H9 (cell line): Measurements from ENCODE around the gene UBE2L3. TPM values are rescaled to one million over a fixed set of nuclear protein-coding genes. Genes with fewer than 3 reads are reported as not detected.

ENCODE experiments used
- DNase-seq: peaks from one replicate; pipeline ENCODE4 v3.0.0-alpha.2; 2017
- H2AFZ ChIP-seq: one replicate; pipeline ENCODE4 v1.6.1; 2013; ENCODE audit warnings: mild to moderate bottlenecking, low read length, control low read depth, moderate library complexity
- H2AK5ac ChIP-seq: 2 replicates; pipeline ENCODE4 v1.6.1; 2013; ENCODE audit warnings: low read length, control low read depth, mixed read lengths; ENCODE audit not compliant: insufficient read length
- H2BK120ac ChIP-seq: one replicate; pipeline ENCODE4 v1.6.1; 2013; ENCODE audit warnings: low read depth, mild to moderate bottlenecking, low read length, control low read depth, inconsistent platforms; ENCODE audit not compliant: poor library complexity, severe bottlenecking
- H2BK12ac ChIP-seq: 2 replicates; pipeline ENCODE4 v1.6.1; 2013; ENCODE audit warnings: low read length, control low read depth, mixed read lengths, low read depth; ENCODE audit not compliant: insufficient read length
- H2BK15ac ChIP-seq: 2 replicates; pipeline ENCODE4 v1.6.1; 2013; ENCODE audit warnings: low read depth, low read length, control low read depth
- H2BK20ac ChIP-seq: one replicate; pipeline ENCODE4 v1.6.1; 2013; ENCODE audit warnings: low read depth, mild to moderate bottlenecking, low read length, control low read depth, inconsistent platforms; ENCODE audit not compliant: poor library complexity, severe bottlenecking
- H2BK5ac ChIP-seq: 2 replicates; pipeline ENCODE4 v1.6.1; 2013; ENCODE audit warnings: low read length, control low read depth, mixed read lengths; ENCODE audit not compliant: insufficient read length
- H3K14ac ChIP-seq: 2 replicates; pipeline ENCODE4 v1.6.1; 2013; ENCODE audit warnings: low read length, control low read depth; ENCODE audit not compliant: insufficient read depth
- H3K18ac ChIP-seq: 2 replicates; pipeline ENCODE4 v1.6.1; 2013; ENCODE audit warnings: low read depth, mild to moderate bottlenecking, mixed read lengths, low read length, control low read depth; ENCODE audit not compliant: insufficient read length
- H3K23ac ChIP-seq: 2 replicates; pipeline ENCODE4 v1.6.1; 2013; ENCODE audit warnings: low read length, control low read depth, mixed read lengths, low read depth; ENCODE audit not compliant: insufficient read length
- H3K23me2 ChIP-seq: 2 replicates; pipeline ENCODE4 v1.6.1; 2013; ENCODE audit warnings: low read depth, mild to moderate bottlenecking, mixed read lengths, low read length, control low read depth; ENCODE audit not compliant: insufficient read length, poor library complexity, severe bottlenecking
- H3K27ac ChIP-seq: 2 replicates; pipeline ENCODE4 v1.5.1; 2013; ENCODE audit warnings: low read length, control low read depth, mixed read lengths, low read depth; ENCODE audit not compliant: insufficient read length
- H3K27me3 ChIP-seq: 2 replicates; pipeline ENCODE4 v1.6.1; 2013; ENCODE audit warnings: low read length, control low read depth, inconsistent platforms; ENCODE audit not compliant: insufficient read depth
- H3K4ac ChIP-seq: 2 replicates; pipeline ENCODE4 v1.6.1; 2013; ENCODE audit warnings: low read depth, mild to moderate bottlenecking, control low read depth, inconsistent platforms, low read length, moderate library complexity
- H3K4me1 ChIP-seq: 2 replicates; pipeline ENCODE4 v1.6.1; 2013; ENCODE audit warnings: low read length, control low read depth, inconsistent platforms; ENCODE audit not compliant: insufficient read depth
- H3K4me2 ChIP-seq: 2 replicates; pipeline ENCODE4 v1.6.1; 2013; ENCODE audit warnings: low read length, control low read depth, mixed read lengths; ENCODE audit not compliant: insufficient read length, insufficient read depth
- H3K56ac ChIP-seq: 2 replicates; pipeline ENCODE4 v1.6.1; 2013; ENCODE audit warnings: low read depth, mild to moderate bottlenecking, mixed read lengths, low read length, control low read depth; ENCODE audit not compliant: insufficient read length
- H3K79me1 ChIP-seq: 2 replicates; pipeline ENCODE4 v1.6.1; 2013; ENCODE audit warnings: low read depth, mild to moderate bottlenecking, moderate library complexity, low read length, control low read depth, inconsistent platforms; ENCODE audit not compliant: insufficient read depth, poor library complexity, severe bottlenecking
- H3K79me2 ChIP-seq: 2 replicates; pipeline ENCODE4 v1.6.1; 2013; ENCODE audit warnings: low read length, control low read depth, inconsistent platforms; ENCODE audit not compliant: insufficient read depth
- H3K9ac ChIP-seq: 2 replicates; pipeline ENCODE4 v1.6.1; 2013; ENCODE audit warnings: low read length, control low read depth, mixed read lengths; ENCODE audit not compliant: insufficient read length; ENCODE audit errors: extremely low read depth
- H3K9me3 ChIP-seq: one replicate; pipeline ENCODE4 v1.6.1; 2013; ENCODE audit warnings: low read depth, low read length, inconsistent platforms; ENCODE audit not compliant: control insufficient read depth
- H3T11ph ChIP-seq: one replicate; pipeline ENCODE4 v1.6.1; 2013; ENCODE audit warnings: mild to moderate bottlenecking, low read length, control low read depth, inconsistent platforms
- H4K20me1 ChIP-seq: one replicate; pipeline ENCODE4 v1.6.1; 2013; ENCODE audit not compliant: control insufficient read depth, insufficient read length, insufficient read depth
- H4K5ac ChIP-seq: 2 replicates; pipeline ENCODE4 v1.6.1; 2013; ENCODE audit warnings: low read depth, mild to moderate bottlenecking, mixed read lengths, low read length, control low read depth; ENCODE audit not compliant: insufficient read length
- H4K8ac ChIP-seq: replicated peaks from 2 replicates; pipeline ENCODE4 v1.6.1; 2013; ENCODE audit warnings: low read length, control low read depth, mixed read lengths, low read depth; ENCODE audit not compliant: insufficient read length
- H4K91ac ChIP-seq: 2 replicates; pipeline ENCODE4 v1.6.1; 2013; ENCODE audit warnings: low read depth, mild to moderate bottlenecking, moderate library complexity, mixed read lengths, low read length, control low read depth; ENCODE audit not compliant: insufficient read length
- H3K27ac Mint-ChIP-seq, 3 experiments: 2 replicates in 2 of 3; 3 replicates in 1 of 3; pipeline ENCODE4 v1.8.0; 2020 to 2021; ENCODE audit warnings: mixed read lengths in 3 of 3, mild to moderate bottlenecking in 1 of 3, moderate library complexity in 1 of 3
- H3K27me3 Mint-ChIP-seq: 2 replicates; pipeline ENCODE4 v1.8.0; 2021; ENCODE audit warnings: low read depth, mild to moderate bottlenecking, moderate library complexity, mixed read lengths
- H3K36me3 Mint-ChIP-seq, 3 experiments: 2 replicates in 2 of 3; 3 replicates in 1 of 3; pipeline ENCODE4 v1.8.0; 2020 to 2021; ENCODE audit warnings: low read depth in 3 of 3, mixed read lengths in 3 of 3; ENCODE audit not compliant: insufficient read depth in 1 of 3
- H3K4me1 Mint-ChIP-seq, 2 experiments: 2 replicates each; pipeline ENCODE4 v1.8.0; 2020; ENCODE audit warnings: mixed read lengths in 2 of 2
- H3K4me3 Mint-ChIP-seq, 2 experiments: 2 replicates in 1 of 2; 3 replicates in 1 of 2; pipeline ENCODE4 v1.8.0; 2020 to 2021; ENCODE audit warnings: mild to moderate bottlenecking in 2 of 2, mixed read lengths in 2 of 2, moderate library complexity in 1 of 2
- H3K9me3 Mint-ChIP-seq, 2 experiments: 2 replicates in 1 of 2; 3 replicates in 1 of 2; pipeline ENCODE4 v1.8.0; 2020; ENCODE audit warnings: mild to moderate bottlenecking in 2 of 2, mixed read lengths in 2 of 2, moderate library complexity in 1 of 2
- CTCF ChIP-seq: fragments of 200-600 bp; sonication (generic); conservative IDR thresholded peaks from 3 replicates; pipeline ENCODE4 v1.8.0; 2021; ENCODE audit warnings: antibody characterized with exemption, mild to moderate bottlenecking
- WGBS: extraction: QIAGEN DNeasy Blood & Tissue Kit; methylation state at CpG from one replicate; pipeline ENCODE4 v1.1.7; 2013; ENCODE audit warnings: missing lambda C conversion rate, low lambda C conversion rate, mixed read lengths; ENCODE audit not compliant: insufficient read length; ENCODE audit errors: extremely low coverage; 5-methylcytosine and 5-hydroxymethylcytosine counted together
- total RNA-seq: library from RNA; stranded (reverse); gene quantifications from 2 replicates; pipeline ENCODE4 v1.2.1, GENCODE V29; 2021

The UBE2L3 gene
- total RNA-seq, 1 experiment from 2014 or later, result 79.7 TPM

GRCh38 chr22:21632931-21633330, 65.4 kb downstream of the UBE2L3 start:
- Mint-ChIP-seq H3K27ac (no peak overlapping the region), H3K27me3 (peaks cover 27% of the 10 kb centered on the region), H3K4me1 (peaks cover 0 to 7% of the 10 kb centered on the region in 2 experiments), H3K9me3 (no peaks in the 10 kb centered on the region; a peak in 1 of 5 replicates), H3K36me3 (peaks cover 5 to 7% (median 5%) of the 10 kb centered on the region in 3 experiments), H3K4me3 (no peak overlapping the region)
- Histone ChIP-seq H2BK5ac (no peak overlapping the region), H3K27ac (no peak overlapping the region), H4K5ac (no peak overlapping the region), H3K9me3 (no peaks in the 10 kb centered on the region), H3K23me2 (peaks cover 5% of the 10 kb centered on the region), H3T11ph (no peak overlapping the region), H2AFZ (no peak overlapping the region), H3K27me3 (no peaks in the 10 kb centered on the region; the same call in 1 of the 2 replicates), H3K23ac (no peak overlapping the region), H3K14ac (no peak overlapping the region), H3K4me1 (no peaks in the 10 kb centered on the region), H3K79me2 (no peaks in the 10 kb centered on the region), H4K8ac (no peak overlapping the region), H3K9ac (no peak overlapping the region), H4K20me1 (no peaks in the 10 kb centered on the region), H2BK15ac (no peak overlapping the region), H2BK20ac (no peak overlapping the region), H3K18ac (no peak overlapping the region), H3K56ac (no peak overlapping the region), H2BK120ac (no peak overlapping the region), H2BK12ac (no peak overlapping the region), H3K4ac (no peak overlapping the region), H2AK5ac (no peak overlapping the region), H3K4me2 (no peak overlapping the region), H4K91ac (no peak overlapping the region), H3K79me1 (peaks cover 2% of the 10 kb centered on the region)
- no peak for TF ChIP-seq CTCF
- no peak for DNase-seq
- WGBS, result no CpG with 5 or more reads among the region's 18 CpGs
